GM11168 (cell line): ENCODE results near the gene CREBRF.
"Not testable (repeated sequence)": the region's sequence is repeated elsewhere in the genome, so short reads cannot be mapped to it uniquely, and the experiment has no call there.

Experiments
- in situ Hi-C: fragments of 300-500 bp; cut with MboI; formaldehyde crosslinking; loops from one replicate; pipeline ENCODE4 v1.12.0; 2022; ENCODE audit warnings: low sequenced_read_pairs; ENCODE audit not compliant: unreplicated experiment

Gene CREBRF

GRCh38 chr5:173075970-173076369 lies 19.8 kb downstream of the CREBRF start:
- in situ Hi-C loops: no loop called here

- in situ Hi-C loops: not testable (repeated sequence)
Measured at GRCh38 chr5:173076471-173076870, 20.3 kb downstream of the CREBRF start.

- in situ Hi-C loops: no loop called here
Measured at GRCh38 chr5:173078878-173079277, 22.7 kb downstream of the CREBRF start.

DNA sequence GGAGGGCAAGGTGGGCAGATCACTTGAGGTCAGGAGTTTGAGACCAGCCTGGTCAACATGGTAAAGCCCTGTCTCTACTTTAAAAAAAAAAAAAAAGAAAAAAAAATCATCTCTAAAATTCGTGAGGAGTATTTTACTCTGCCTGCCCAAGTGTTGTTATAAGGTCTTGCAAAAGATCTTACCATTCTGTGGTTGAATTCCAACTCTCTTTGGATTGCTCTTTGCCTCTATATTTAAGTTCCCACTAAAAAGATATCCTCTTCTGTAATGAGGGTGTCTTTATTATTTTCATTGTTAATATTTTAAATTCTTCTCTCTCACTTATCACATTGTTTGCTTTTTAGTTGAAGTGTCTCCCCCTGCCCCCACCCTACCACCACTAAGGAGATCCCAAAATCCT lies 33.4 kb downstream of the CREBRF start:
- in situ Hi-C loops: no loop called here

DNA sequence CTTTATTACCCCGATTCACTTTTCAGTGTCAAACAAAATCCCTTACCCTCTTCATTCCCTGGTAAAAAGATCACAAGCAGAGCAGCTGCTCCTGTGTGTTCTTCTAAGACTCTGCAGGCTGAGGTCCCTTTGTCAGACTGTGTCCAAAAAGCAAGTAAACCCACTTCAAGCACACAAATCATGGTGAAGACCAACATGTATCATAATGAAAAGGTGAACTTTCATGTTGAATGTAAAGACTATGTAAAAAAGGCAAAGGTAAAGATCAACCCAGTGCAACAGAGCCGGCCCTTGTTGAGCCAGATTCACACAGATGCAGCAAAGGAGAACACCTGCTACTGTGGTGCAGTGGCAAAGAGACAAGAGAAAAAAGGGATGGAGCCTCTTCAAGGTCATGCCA lies 34.5 kb downstream of the CREBRF start:
- in situ Hi-C loops: no loop called here

DNA sequence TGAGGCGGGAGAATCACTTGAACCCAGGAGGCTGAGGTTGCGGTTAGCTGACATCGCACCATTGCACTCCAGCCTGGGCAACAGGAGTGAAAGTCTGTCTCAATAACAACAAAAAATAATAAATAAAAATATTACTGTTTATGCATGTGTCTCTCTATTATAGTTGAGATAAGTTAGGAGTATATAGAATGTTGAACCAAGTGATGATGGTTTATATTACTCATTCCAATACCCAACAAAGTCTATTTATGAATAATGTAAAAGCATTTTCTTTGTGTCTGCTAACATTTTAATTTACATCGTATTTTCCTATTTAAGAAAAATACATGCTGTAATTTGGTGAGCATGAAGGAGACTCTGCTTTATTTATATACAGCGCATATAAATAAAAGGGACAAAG lies 35.8 kb downstream of the CREBRF start:
- in situ Hi-C loops: no loop called here

DNA sequence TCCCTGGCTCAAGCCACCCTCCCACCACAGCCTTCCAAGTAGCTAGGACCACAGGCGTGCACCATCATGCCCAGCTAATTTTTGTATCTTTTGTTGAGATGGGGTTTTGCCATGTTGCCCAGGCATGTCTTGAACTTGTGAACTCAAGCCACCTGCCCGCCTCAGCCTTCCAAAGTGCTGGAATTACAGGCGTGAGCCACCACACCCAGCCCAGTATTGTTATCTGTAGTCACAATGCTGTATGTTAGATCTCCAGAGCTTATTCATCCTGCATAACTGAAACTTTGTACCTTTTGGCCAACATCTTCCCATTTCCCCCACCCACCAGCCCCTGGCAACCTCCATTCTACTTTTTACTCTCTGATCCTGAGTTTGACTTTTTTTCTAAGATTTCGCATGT lies 37.5 kb downstream of the CREBRF start:
- in situ Hi-C loops: no loop called here

- in situ Hi-C loops: no loop called here
Measured at GRCh38 chr5:173094012-173094661, 38.0 kb downstream of the CREBRF start.

DNA sequence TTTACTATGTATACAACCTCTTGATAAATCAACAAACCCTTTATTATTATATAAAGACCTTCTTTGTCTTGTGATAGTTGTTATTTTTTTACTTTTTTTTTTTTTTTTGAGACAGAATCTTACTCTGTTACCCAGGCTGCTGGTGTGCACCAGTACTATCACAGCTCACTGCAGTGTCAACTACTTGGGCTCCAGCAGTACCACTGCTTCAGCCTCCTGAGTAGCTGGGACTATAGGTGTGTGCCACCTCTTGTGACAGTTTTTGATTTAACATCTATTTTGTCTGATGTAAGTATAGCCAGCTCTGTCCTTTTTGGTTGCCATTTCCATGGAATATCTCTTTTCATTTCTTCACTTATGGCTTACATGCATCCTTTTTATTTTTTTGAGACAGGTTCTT lies 42.6 kb downstream of the CREBRF start:
- in situ Hi-C loops: no loop called here

- in situ Hi-C loops: no loop called here
Measured at GRCh38 chr5:173099461-173099860, 43.3 kb downstream of the CREBRF start.

GRCh38 chr5:173101245-173101644 lies 45.1 kb downstream of the CREBRF start:
- in situ Hi-C loops: no loop called here

DNA sequence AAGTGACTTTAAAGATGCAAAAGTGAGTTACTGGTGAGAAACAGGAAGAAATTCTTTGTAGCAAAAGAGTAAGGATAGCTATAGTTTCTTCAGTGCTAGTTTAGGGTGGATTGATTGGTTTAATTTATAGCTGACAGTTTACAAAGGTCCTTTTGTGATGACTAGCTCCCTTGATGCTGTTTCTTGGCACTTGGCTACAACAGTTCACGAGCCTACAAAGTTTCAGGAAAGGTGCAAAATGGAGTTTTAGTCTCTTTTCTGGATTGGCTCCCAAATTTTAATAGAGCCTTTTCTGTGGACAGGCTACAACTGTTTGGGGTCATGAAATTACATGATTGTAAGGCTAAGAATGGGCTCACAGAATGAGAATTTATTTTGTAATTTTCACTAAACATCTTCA lies 47.3 kb downstream of the CREBRF start:
- in situ Hi-C loops: no loop called here

DNA sequence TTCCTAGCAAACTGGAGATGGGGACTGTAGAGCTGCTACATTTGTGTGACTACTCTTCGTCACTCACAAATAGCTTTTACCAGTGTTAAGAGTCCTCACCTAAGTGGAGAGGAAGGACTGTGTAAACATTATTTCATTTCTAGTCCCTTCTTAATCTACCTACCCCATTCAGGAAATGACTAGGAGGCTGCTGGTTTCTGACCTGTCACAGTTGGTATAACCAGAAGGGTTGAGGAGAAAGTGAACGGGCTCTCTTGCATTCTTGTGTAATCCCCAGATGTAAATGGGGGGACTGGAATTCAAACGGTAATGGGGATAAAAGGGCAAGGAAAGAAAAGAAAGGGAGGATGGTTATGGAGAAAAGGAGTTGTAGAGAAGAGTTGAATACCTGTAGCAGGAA lies 52.8 kb downstream of the CREBRF start:
- in situ Hi-C loops: no loop called here

DNA sequence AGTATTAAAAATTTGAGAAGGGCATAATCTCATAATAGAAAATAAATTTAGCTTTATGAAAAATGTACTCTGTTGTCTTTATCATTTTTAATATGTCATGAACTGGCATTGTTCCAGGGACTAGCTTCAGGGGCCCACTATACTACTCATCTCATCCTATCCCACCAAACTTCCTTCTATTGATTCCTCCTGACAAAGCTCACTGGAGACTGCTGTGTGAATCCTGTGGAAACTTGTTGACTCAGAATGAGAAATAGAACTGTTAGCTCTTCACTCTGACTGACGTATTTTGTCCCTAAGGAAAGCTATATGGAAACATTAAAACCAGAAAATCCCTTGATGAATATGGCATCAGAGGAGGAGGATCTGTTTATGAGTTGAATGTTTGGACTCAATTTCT lies 58.4 kb downstream of the CREBRF start:
- in situ Hi-C loops: no loop called here

GRCh38 chr5:173119719-173120118 lies 63.6 kb downstream of the CREBRF start:
- in situ Hi-C loops: no loop called here

DNA sequence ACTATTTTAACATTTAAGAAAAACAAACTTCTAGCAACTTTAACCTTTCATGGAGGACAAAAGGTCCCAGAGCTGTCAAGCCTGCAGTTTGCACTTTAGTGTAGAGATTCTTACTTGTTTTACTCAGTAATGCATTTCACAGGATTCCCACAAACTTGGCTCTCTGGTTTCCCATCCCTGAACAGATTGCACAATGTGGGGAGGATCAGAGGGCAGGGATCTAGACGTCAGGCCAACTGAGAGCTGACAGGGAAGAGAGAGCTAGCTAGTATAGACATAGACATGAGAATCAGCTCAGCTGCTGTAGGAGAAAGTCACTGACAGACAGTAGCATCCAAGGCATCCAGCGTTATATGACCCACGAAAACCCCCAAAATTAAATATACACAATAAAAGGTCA lies 67.3 kb downstream of the CREBRF start:
- in situ Hi-C loops: no loop called here

GRCh38 chr5:173132166-173132565 lies 76.0 kb downstream of the CREBRF start:
- in situ Hi-C loops: not testable (repeated sequence)

- in situ Hi-C loops: no loop called here
Measured at GRCh38 chr5:173138707-173139106, 82.6 kb downstream of the CREBRF start.

DNA sequence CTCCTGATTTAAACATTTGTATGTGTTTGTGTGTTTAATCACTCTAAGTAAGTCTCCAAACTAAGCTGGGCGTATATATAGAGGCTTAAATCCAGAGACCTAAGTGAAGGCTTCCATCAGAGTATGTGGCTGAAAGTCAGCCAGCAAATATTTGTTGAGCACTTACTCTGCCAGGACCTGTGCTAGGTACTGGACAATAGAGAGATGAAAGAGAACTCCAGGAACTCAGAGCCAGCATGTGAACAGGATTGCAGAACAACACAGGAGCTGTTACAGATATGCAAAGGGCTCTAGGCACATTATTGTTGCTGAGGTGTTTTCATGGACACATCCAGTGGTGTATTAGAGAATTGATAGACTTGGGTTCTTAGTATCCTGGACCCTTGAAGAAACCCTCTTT lies 83.5 kb downstream of the CREBRF start:
- in situ Hi-C loops: loop anchor here (10.0 kb wide), 1 partner anchor 155 kb away; the partner anchor contains the start of gene ATP6V0E1

DNA sequence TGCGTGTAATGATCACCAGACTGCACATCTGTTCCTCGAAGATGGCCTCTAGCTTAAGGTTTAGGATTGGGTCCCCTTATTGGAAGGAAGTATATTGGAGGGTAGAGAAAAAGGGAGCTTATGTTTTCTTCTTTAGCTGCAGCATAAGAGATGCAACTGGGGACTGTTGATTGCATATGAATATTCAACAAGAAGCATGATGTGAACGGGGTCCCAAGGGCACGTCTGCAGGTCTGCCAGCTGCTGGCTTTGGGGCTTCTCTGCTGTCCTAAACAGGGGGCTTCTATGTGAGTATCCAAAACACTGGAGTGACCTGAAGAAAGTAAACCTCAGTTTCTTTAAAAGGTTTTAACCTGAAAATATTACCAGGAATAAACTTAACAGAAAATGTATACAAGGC lies 84.6 kb downstream of the CREBRF start:
- in situ Hi-C loops: loop anchor here (10.0 kb wide), 1 partner anchor 156 kb away; the partner anchor contains the start of gene ATP6V0E1

DNA sequence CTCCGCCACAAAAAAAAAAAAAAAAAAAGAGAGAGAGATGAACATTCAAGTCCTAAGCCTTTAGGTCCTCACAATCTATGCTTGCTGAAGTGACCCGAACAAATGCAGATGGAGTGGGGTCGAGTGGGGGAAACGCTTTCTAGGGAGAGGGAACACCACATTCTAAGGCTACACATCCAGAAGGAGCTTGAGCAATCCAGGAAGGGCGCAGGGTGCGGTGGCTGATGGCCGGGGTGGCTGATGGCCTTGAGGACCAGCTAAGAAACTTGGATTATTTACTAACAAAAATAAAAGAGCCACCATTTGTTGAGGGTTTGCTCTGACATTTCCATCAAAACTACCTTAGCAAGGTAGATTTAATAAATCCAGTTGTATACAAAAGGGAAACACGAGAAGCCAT lies 87.4 kb downstream of the CREBRF start:
- in situ Hi-C loops: loop anchor here (10.0 kb wide), 1 partner anchor 159 kb away; the partner anchor contains the start of gene ATP6V0E1
